Hematopoietic multipotent progenitor cell (in vitro differentiated cells): Measurements from ENCODE around the gene GASK1B. TPM values are rescaled to one million over a fixed set of nuclear protein-coding genes. Genes with fewer than 3 reads are reported as not detected.

Experiments used
- DNase-seq, 3 donors: peaks; one replicate each; pipeline ENCODE4 v3.0.0-alpha.2; 2011 to 2015; ENCODE audit warnings: low read depth in 2 of 3, low spot score in 2 of 3
- total RNA-seq: library from RNA; depleted of rRNA; stranded (reverse); fragments of >200 nt; gene quantifications from one replicate; pipeline ENCODE4 v1.2.3, GENCODE V29; 2012

Gene GASK1B
- total RNA-seq, 1 donor, result 3.5 TPM

GRCh38 chr4:158189422-158189821 is 16.6 kb upstream of the GASK1B start:
- DNase-seq, result no peak

- DNase-seq, result no peak
Observed at GRCh38 chr4:158186815-158187214, 14.0 kb upstream of the GASK1B start.

- no peak for DNase-seq
Observed at GRCh38 chr4:158182736-158183135, 9.9 kb upstream of the GASK1B start.

- no peak for DNase-seq
Observed at GRCh38 chr4:158181906-158182305, 9.1 kb upstream of the GASK1B start.

- DNase-seq, result no peak
Observed at GRCh38 chr4:158179465-158179864, 6.6 kb upstream of the GASK1B start.

GRCh38 chr4:158176776-158177175 is 4.0 kb upstream of the GASK1B start:
- no peak for DNase-seq

GRCh38 chr4:158176108-158176507 is 3.3 kb upstream of the GASK1B start:
- DNase-seq, result no peak

GRCh38 chr4:158170691-158171561 is 1.9 kb downstream of the GASK1B start:
- peak in 2 of 3 donors; percentile 59 to 65 for DNase-seq

- peak in 2 of 3 donors; percentile 38 to 80 for DNase-seq
Observed at GRCh38 chr4:158169931-158170690, 2.7 kb downstream of the GASK1B start.

- no peak for DNase-seq
Observed at GRCh38 chr4:158169506-158169905, 3.3 kb downstream of the GASK1B start.

GRCh38 chr4:158168606-158169005 is 4.2 kb downstream of the GASK1B start:
- no peak for DNase-seq

- DNase-seq, result no peak
Observed at GRCh38 chr4:158166701-158167100, 6.1 kb downstream of the GASK1B start.

- no peak for DNase-seq
Observed at GRCh38 chr4:158164768-158165213, 8.0 kb downstream of the GASK1B start.

GRCh38 chr4:158163941-158164767 is 8.7 kb downstream of the GASK1B start:
- no peak for DNase-seq

GRCh38 chr4:158162631-158163030 is 10.2 kb downstream of the GASK1B start:
- DNase-seq, result no peak

GRCh38 chr4:158161551-158162354 is 11.1 kb downstream of the GASK1B start:
- peak in 2 of 3 donors; percentile 18 to 28 for DNase-seq

GRCh38 chr4:158159718-158160094 is 13.1 kb downstream of the GASK1B start:
- no peak for DNase-seq

GRCh38 chr4:158159054-158159717 is 13.6 kb downstream of the GASK1B start:
- no peak for DNase-seq

GRCh38 chr4:158157412-158157811 is 15.4 kb downstream of the GASK1B start:
- no peak for DNase-seq
